SH-SY5Y (cell line): ENCODE data around the gene MYO1E.

ENCODE experiments used
- GATA2 ChIP-seq: IDR thresholded peaks from 2 replicates; pipeline ENCODE4 v1.6.1; 2011; ENCODE audit warnings: mild to moderate bottlenecking, low read depth, low read length
- GATA3 ChIP-seq: IDR thresholded peaks from 2 replicates; pipeline ENCODE4 v1.6.1; 2011; ENCODE audit warnings: low read depth, mild to moderate bottlenecking, low read length, moderate library complexity

- TF ChIP-seq GATA3 (no peak), GATA2 (no peak)
Observed at GRCh38 chr15:59174151-59174834, 198.4 kb downstream of the MYO1E start.
